Spleen (tissue), 11 donors: Measurements from ENCODE around the gene STAG1. TPM values are rescaled to one million over a fixed set of nuclear protein-coding genes. Genes with fewer than 3 reads are reported as not detected.
A peak's percentile ranks its signal among the peaks of the same experiment; 100 is the strongest.
"Not testable (repeated sequence)": the region's sequence is repeated elsewhere in the genome, so short reads cannot be mapped to it uniquely, and the experiment has no call there.

ENCODE experiments used
- DNase-seq: peaks from one replicate; pipeline ENCODE4 v3.0.0-alpha.2; 2020
- H3K27ac ChIP-seq, 8 donors: fragments of 200-600 bp; sonication (generic) in 7 of 8; 1 replicate in 4 of 8; 2 replicates in 4 of 8; pipeline versions ENCODE4 v1.5.0 to v1.8.0; 2016 to 2021; ENCODE audit warnings: inconsistent platforms in 4 of 8, mild to moderate bottlenecking in 4 of 8, moderate library complexity in 1 of 8
- H3K27me3 ChIP-seq, 7 donors: fragments of 200-600 bp; sonication (generic) in 6 of 7; replicated peaks in 1 of 7; 1 replicate in 4 of 7; 2 replicates in 3 of 7; pipeline versions ENCODE4 v1.5.0 to v1.8.0; 2016 to 2021; ENCODE audit warnings: inconsistent platforms in 3 of 7, mild to moderate bottlenecking in 1 of 7
- H3K36me3 ChIP-seq, 6 donors: fragments of 200-600 bp; sonication (generic) in 5 of 6; 1 replicate in 4 of 6; 2 replicates in 2 of 6; pipeline versions ENCODE4 v1.5.0 to v1.8.0; 2016 to 2021; ENCODE audit warnings: inconsistent platforms in 2 of 6
- H3K4me1 ChIP-seq, 6 donors: fragments of 200-600 bp; sonication (generic) in 5 of 6; 1 replicate in 3 of 6; 2 replicates in 3 of 6; pipeline versions ENCODE4 v1.5.0 to v1.8.0; 2016 to 2021; ENCODE audit warnings: inconsistent platforms in 3 of 6
- H3K4me3 ChIP-seq, 8 donors: fragments of 200-600 bp; sonication (generic) in 7 of 8; 1 replicate in 4 of 8; 2 replicates in 4 of 8; pipeline versions ENCODE4 v1.5.0 to v1.8.0; 2016 to 2021; ENCODE audit warnings: inconsistent platforms in 4 of 8, mild to moderate bottlenecking in 4 of 8, moderate library complexity in 2 of 8
- H3K9me3 ChIP-seq, 8 donors: fragments of 200-600 bp; sonication (generic) in 7 of 8; 1 replicate in 4 of 8; 2 replicates in 4 of 8; pipeline versions ENCODE4 v1.5.0 to v1.8.0; 2016 to 2021; ENCODE audit warnings: inconsistent platforms in 4 of 8
- CTCF ChIP-seq, 11 experiments: fragments of 200-600 bp in 7 of 11; fragments of 450-650 bp in 4 of 11; sonication (generic) in 4 of 11; IDR thresholded peaks in 8 of 11; conservative IDR thresholded peaks in 3 of 11; 1 replicate in 7 of 11; 2 replicates in 4 of 11; pipeline versions ENCODE4 v1.4.0 to v1.8.0; 2016 to 2021; ENCODE audit warnings: antibody characterized with exemption in 11 of 11, inconsistent platforms in 4 of 11, mild to moderate bottlenecking in 1 of 11
- POLR2A ChIP-seq, 3 donors: fragments of 450-650 bp; IDR thresholded peaks; one replicate each; pipeline ENCODE4 v1.5.1; 2017; ENCODE audit warnings: antibody characterized with exemption in 3 of 3, mild to moderate bottlenecking in 1 of 3
- POLR2AphosphoS5 ChIP-seq, 3 donors: sonication (generic); formaldehyde crosslinking; IDR thresholded peaks; one replicate each; pipeline ENCODE4 v1.5.1; 2017; ENCODE audit warnings: antibody characterized with exemption in 3 of 3
- WGBS, 5 donors: extraction: QIAGEN DNeasy Blood & Tissue Kit in 3 of 5; methylation state at CpG; one replicate each; pipeline versions ENCODE4 v1.1.5 to v1.1.7; 2013 to 2018; 5-methylcytosine and 5-hydroxymethylcytosine counted together
- intact Hi-C: fragments of 100-400 bp; cut with DNase I; formaldehyde crosslinking; loops from one replicate; pipeline ENCODE4 v1.15.0; 2023; ENCODE audit warnings: low total_unique reads
- polyA plus RNA-seq, 3 donors: library from polyadenylated mRNA; stranded (reverse); fragments of 200-250 nt; gene quantifications; one replicate each; pipeline ENCODE4 v1.2.1, GENCODE V29; 2013
- total RNA-seq, 7 donors: library from RNA; depleted of rRNA in 3 of 7; stranded (reverse); fragments of >200 nt in 3 of 7; fragmentation: NEBNext Ultra II Directional in 4 of 7; extraction: Animal tissue kit (Norgen Biotek cat#: 25700) in 4 of 7; gene quantifications; one replicate each; pipeline versions ENCODE4 v1.1.0 to v1.2.1, GENCODE V29; 2016 to 2021
- donor health status: healthy with polysubstance abuse.
- donor health status: DM: no; HTN: no; CAD: no; lungs with moderate emphysema.
- donor health status: DM: no; HTN: no; CAD: no.
- donor health status: Bipolar disorder and iron deficiency.
- donor health status: healthy.
- donor health status: DM: no; HTN: no; CAD: no.
- donor health status: DM: yes; HTN: yes; CAD: no.

Gene STAG1
- total and polyA plus RNA-seq, 10 donors, result 7.2 to 61.6 (median 47.3) TPM

- Histone ChIP-seq H3K4me3 (no peak overlapping the region), H3K27me3 (no peaks in the 10 kb centered on the region), H3K9me3 (no peaks in the 10 kb centered on the region), H3K4me1 (peaks cover 0 to 80% (median 15%) of the 10 kb centered on the region in 6 donors), H3K36me3 (peaks cover 0 to 19% (median 0%) of the 10 kb centered on the region in 6 donors), H3K27ac (no peak overlapping the region)
- no peak for TF ChIP-seq POLR2AphosphoS5 (IDR thresholded peaks at IDR 0.05)
- TF ChIP-seq POLR2A (IDR thresholded peaks at IDR 0.05), result no peak
- TF ChIP-seq CTCF (IDR thresholded peaks at IDR 0.05 in 8 of 11, conservative IDR thresholded peaks at IDR 0.05 in 3 of 11), result no peak
- intact Hi-C loops, result no loop called here
- DNase-seq, result no peak
- WGBS, 5 donors, result 90 to 93% (median 92%) methylated on average over 7 of the region's 7 CpGs
Measured at GRCh38 chr3:136711277-136711676, 40.9 kb downstream of the STAG1 start.

DNA sequence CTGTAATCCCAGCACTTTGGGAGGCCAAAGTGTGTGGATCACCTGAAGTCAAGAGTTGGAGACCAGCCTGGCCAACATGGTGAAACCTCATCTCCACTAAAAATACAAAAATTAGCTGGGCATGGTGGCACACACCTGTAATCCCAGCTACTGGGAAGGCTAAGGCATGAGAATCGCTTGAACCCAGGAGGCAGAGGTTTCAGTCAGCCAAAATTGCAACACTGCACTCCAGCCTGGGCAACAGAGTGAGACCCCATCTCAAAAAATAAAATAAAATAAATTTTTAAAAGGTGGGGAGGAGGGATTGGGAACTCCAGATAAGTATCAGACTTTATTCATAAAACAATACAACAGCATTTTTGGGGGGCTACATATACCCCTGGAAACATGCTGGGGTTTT lies 42.4 kb downstream of the STAG1 start:
- WGBS, 5 donors, result 96 to 100% (median 100%) methylated on average over 1 of the region's 1 CpG
- intact Hi-C loops, result not testable (repeated sequence)

GRCh38 chr3:136708333-136708985 lies 43.7 kb downstream of the STAG1 start:
- no peaks in the 10 kb centered on the region for H3K27me3 ChIP-seq
- 37 to 70% (median 55%) methylated on average over 3 of the region's 3 CpGs for WGBS, 5 donors
- DNase-seq, result no peak
- no peaks in the 10 kb centered on the region for H3K9me3 ChIP-seq
- peaks cover 0 to 19% (median 0%) of the 10 kb centered on the region in 6 donors for H3K36me3 ChIP-seq
- peak overlapping the region in 5 of 8 donors; percentile 19 to 79 (median 61) for H3K27ac ChIP-seq
- no peak for TF ChIP-seq CTCF (IDR thresholded peaks at IDR 0.05 in 8 of 11, conservative IDR thresholded peaks at IDR 0.05 in 3 of 11)
- no peak for TF ChIP-seq POLR2A (IDR thresholded peaks at IDR 0.05)
- TF ChIP-seq POLR2AphosphoS5 (IDR thresholded peaks at IDR 0.05), result no peak
- peaks cover 0 to 74% (median 12%) of the 10 kb centered on the region in 6 donors for H3K4me1 ChIP-seq
- H3K4me3 ChIP-seq, result no peak overlapping the region
- intact Hi-C loops, result no loop called here

More for the DNA sequence above, 42.4 kb downstream of the STAG1 start:
- peaks cover 0 to 19% (median 0%) of the 10 kb centered on the region in 6 donors for H3K36me3 ChIP-seq
- H3K4me3 ChIP-seq, DNase-seq, H3K9me3 ChIP-seq, H3K27me3 ChIP-seq: not testable (repeated sequence)
- peak overlapping the region in 1 of 8 donors; percentile 79 for H3K27ac ChIP-seq
- peaks cover 0 to 77% (median 14%) of the 10 kb centered on the region in 6 donors for H3K4me1 ChIP-seq

DNA sequence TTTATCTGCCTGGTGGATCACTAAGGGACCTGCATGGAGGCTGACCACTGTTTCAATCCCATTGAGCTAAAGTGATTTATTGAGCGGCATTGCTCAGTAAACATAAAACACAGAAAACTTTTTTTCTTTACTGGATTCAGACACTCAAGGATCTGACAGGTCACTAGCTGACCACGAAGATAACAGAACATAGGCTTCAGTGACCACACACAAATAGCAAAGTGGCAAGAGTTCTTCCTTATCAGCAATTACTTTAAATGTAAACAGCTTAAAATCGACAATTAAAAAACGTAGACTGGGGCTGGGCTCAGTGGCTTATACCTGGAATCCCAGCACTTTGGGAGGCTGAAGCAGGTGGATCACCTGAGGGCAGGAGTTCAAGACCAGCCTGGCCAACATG lies 48.7 kb downstream of the STAG1 start:
- WGBS, 5 donors, result 88 to 95% (median 93%) methylated on average over 4 of the region's 4 CpGs
- intact Hi-C loops, result no loop called here
- no peak overlapping the region for H3K4me3 ChIP-seq

More for the DNA sequence above, 48.7 kb downstream of the STAG1 start:
- no peak for DNase-seq
- no peak overlapping the region for H3K27ac ChIP-seq
- peaks cover 0 to 5% (median 0%) of the 10 kb centered on the region in 6 donors for H3K36me3 ChIP-seq
- no peaks in the 10 kb centered on the region for H3K27me3 ChIP-seq
- H3K4me1 ChIP-seq, result peaks cover 0 to 48% (median 6%) of the 10 kb centered on the region in 6 donors
- H3K9me3 ChIP-seq, result no peaks in the 10 kb centered on the region
- TF ChIP-seq POLR2A (IDR thresholded peaks at IDR 0.05), result no peak
- no peak for TF ChIP-seq POLR2AphosphoS5 (IDR thresholded peaks at IDR 0.05)
- no peak for TF ChIP-seq CTCF (IDR thresholded peaks at IDR 0.05 in 8 of 11, conservative IDR thresholded peaks at IDR 0.05 in 3 of 11)
